DOHH2 (cell line): Measurements from ENCODE around the gene TMEM52B.
"Not testable (repeated sequence)": the region's sequence is repeated elsewhere in the genome, so short reads cannot be mapped to it uniquely, and the experiment has no call there.

ENCODE experiments used
- H3F3A ChIP-seq: fragments of 200-600 bp; sonication (generic), shearing (Covaris generic); 2 replicates; pipeline ENCODE4 v1.6.0; 2016; ENCODE audit warnings: antibody characterized with exemption, mild to moderate bottlenecking; ENCODE audit not compliant: control insufficient read depth, insufficient read depth
- H3K27ac ChIP-seq: fragments of 200-600 bp; sonication (generic); 2 replicates; pipeline ENCODE4 v1.5.1; 2014; ENCODE audit warnings: low read depth, mild to moderate bottlenecking, low read length, moderate library complexity
- H3K27me3 ChIP-seq: fragments of 200-600 bp; sonication (generic); 2 replicates; pipeline ENCODE4 v1.6.1; 2014; ENCODE audit warnings: mild to moderate bottlenecking, low read length, mixed read lengths; ENCODE audit not compliant: control insufficient read depth
- H3K36me3 ChIP-seq: fragments of 200-600 bp; sonication (generic); 2 replicates; pipeline ENCODE4 v1.6.1; 2014; ENCODE audit warnings: mild to moderate bottlenecking, low read length, moderate library complexity, mixed read lengths; ENCODE audit not compliant: control insufficient read depth
- H3K4me1 ChIP-seq: fragments of 200-600 bp; sonication (generic); 2 replicates; pipeline ENCODE4 v1.6.1; 2014; ENCODE audit warnings: mild to moderate bottlenecking, low read length, mixed read lengths; ENCODE audit not compliant: control insufficient read depth
- H3K4me2 ChIP-seq: fragments of 200-600 bp; sonication (generic); 2 replicates; pipeline ENCODE4 v1.6.0; 2014; ENCODE audit warnings: mild to moderate bottlenecking, low read length, moderate library complexity
- H3K4me3 ChIP-seq: fragments of 200-600 bp; sonication (generic); 2 replicates; pipeline ENCODE4 v1.5.1; 2014; ENCODE audit warnings: mild to moderate bottlenecking, low read length, mixed read lengths
- H3K79me2 ChIP-seq: fragments of 200-600 bp; sonication (generic); 2 replicates; pipeline ENCODE4 v1.6.1; 2014; ENCODE audit warnings: mild to moderate bottlenecking, low read length, mixed read lengths; ENCODE audit not compliant: control insufficient read depth
- H3K9me2 ChIP-seq: fragments of 200-600 bp; sonication (generic); replicated peaks from 2 replicates; pipeline ENCODE4 v1.6.1; 2014; ENCODE audit warnings: mild to moderate bottlenecking, low read length, mixed read lengths; ENCODE audit not compliant: control insufficient read depth
- H3K9me3 ChIP-seq: fragments of 200-600 bp; sonication (generic); 2 replicates; pipeline ENCODE4 v1.6.1; 2014; ENCODE audit warnings: antibody characterized with exemption, low read length, mixed read lengths; ENCODE audit not compliant: control insufficient read depth, insufficient read depth
- H4K20me1 ChIP-seq: fragments of 200-600 bp; sonication (generic); 2 replicates; pipeline ENCODE4 v1.6.0; 2014; ENCODE audit warnings: low read depth, mild to moderate bottlenecking, antibody characterized with exemption, low read length, moderate library complexity; ENCODE audit not compliant: control insufficient read depth, insufficient read depth
- EZH2phosphoT487 ChIP-seq: fragments of 200-600 bp; sonication (generic); IDR thresholded peaks from 2 replicates; pipeline ENCODE4 v1.6.1; 2017; ENCODE audit warnings: borderline replicate concordance, mild to moderate bottlenecking, antibody characterized with exemption, low read length, moderate library complexity, mixed read lengths
- TF ChIP-seq, protein P1 (sequence below): fragments of 200-600 bp; sonication (generic); IDR thresholded peaks from one replicate; pipeline ENCODE4 v1.5.1; 2014; ENCODE audit warnings: antibody characterized with exemption, mild to moderate bottlenecking, low read depth, low read length; ENCODE audit not compliant: poor library complexity, severe bottlenecking

The TMEM52B gene

DNA sequence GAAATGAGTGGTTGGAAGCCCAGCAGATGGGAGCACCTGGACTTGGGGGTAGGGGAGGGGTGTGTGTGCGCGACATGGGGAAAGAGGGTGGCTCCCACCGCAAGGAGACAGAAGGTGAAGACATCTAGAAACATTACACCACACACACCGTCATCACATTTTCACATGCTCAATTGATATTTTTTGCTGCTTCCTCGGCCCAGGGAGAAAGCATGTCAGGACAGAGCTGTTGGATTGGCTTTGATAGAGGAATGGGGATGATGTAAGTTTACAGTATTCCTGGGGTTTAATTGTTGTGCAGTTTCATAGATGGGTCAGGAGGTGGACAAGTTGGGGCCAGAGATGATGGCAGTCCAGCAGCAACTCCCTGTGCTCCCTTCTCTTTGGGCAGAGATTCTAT is 43.0 kb downstream of the TMEM52B start:
- H3K4me1 ChIP-seq, result peaks cover 7% of the 10 kb centered on the region
- H3K36me3 ChIP-seq, result no peaks in the 10 kb centered on the region
- no peaks in the 10 kb centered on the region for H4K20me1 ChIP-seq
- no peak for TF ChIP-seq EZH2phosphoT487
- TF ChIP-seq, protein P1, sequence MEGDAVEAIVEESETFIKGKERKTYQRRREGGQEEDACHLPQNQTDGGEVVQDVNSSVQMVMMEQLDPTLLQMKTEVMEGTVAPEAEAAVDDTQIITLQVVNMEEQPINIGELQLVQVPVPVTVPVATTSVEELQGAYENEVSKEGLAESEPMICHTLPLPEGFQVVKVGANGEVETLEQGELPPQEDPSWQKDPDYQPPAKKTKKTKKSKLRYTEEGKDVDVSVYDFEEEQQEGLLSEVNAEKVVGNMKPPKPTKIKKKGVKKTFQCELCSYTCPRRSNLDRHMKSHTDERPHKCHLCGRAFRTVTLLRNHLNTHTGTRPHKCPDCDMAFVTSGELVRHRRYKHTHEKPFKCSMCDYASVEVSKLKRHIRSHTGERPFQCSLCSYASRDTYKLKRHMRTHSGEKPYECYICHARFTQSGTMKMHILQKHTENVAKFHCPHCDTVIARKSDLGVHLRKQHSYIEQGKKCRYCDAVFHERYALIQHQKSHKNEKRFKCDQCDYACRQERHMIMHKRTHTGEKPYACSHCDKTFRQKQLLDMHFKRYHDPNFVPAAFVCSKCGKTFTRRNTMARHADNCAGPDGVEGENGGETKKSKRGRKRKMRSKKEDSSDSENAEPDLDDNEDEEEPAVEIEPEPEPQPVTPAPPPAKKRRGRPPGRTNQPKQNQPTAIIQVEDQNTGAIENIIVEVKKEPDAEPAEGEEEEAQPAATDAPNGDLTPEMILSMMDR, result no peak
- no peaks in the 10 kb centered on the region for H3K9me2 ChIP-seq
- no peaks in the 10 kb centered on the region for H3K27me3 ChIP-seq
- no peaks in the 10 kb centered on the region for H3F3A ChIP-seq
- no peak overlapping the region for H3K4me2 ChIP-seq
- H3K27ac ChIP-seq, result no peak overlapping the region
- no peak overlapping the region for H3K4me3 ChIP-seq
- no peaks in the 10 kb centered on the region for H3K9me3 ChIP-seq
- H3K79me2 ChIP-seq, result no peaks in the 10 kb centered on the region

DNA sequence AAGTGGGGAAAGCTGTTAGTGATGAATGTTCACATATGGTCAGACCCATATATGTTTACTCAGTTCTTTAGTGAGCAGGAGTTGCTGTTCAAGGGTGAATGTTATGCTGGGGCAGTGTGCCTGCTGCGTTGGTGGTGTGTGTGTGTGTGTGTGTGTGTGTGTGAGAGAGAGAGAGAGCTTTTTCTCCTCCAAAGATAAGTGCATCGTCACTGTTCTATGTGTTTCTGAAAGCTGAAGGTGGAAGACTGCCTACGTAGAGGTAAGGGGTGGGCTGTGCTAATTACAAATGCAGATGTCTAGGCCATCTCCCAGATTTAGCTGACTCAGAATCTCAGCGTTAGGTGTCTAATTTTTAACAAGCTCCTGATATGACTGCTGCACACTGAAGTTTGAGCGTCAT is 44.4 kb downstream of the TMEM52B start:
- H3F3A ChIP-seq, result 0 out of 2 replicates have a peak, but pooled peaks cover 2% of the 10 kb centered on the region
- no peak for TF ChIP-seq EZH2phosphoT487
- TF ChIP-seq, protein P1, result no peak
- no peaks in the 10 kb centered on the region for H3K27me3 ChIP-seq
- no peaks in the 10 kb centered on the region for H3K9me2 ChIP-seq
- H3K79me2 ChIP-seq, result no peaks in the 10 kb centered on the region
- no peak overlapping the region for H3K27ac ChIP-seq
- H3K4me3 ChIP-seq, result no peak overlapping the region
- H4K20me1 ChIP-seq, result no peaks in the 10 kb centered on the region
- no peaks in the 10 kb centered on the region for H3K9me3 ChIP-seq
- H3K36me3 ChIP-seq, result peaks cover 4% of the 10 kb centered on the region
- H3K4me1 ChIP-seq, result peaks cover 21% of the 10 kb centered on the region
- no peak overlapping the region for H3K4me2 ChIP-seq

DNA sequence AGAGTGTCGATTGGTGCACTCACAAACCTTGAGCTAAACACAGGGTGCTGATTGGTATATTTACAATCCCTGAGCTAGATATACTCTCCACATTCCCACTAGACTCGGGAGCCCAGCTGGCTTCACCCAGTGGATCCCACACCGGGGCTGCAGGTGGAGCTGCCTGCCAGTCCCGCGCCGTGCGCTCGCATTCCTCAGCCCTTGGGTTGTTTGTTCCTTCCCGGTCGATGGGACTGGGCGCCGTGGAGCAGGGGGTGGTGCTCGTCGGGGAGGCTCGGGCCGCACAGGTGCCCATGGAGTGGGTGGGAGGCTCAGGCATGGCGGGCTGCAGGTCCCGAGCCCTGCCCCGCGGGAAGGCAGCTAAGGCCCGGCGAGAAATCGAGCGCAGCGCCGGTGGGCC is 46.6 kb downstream of the TMEM52B start:
- H3K27me3 ChIP-seq, H3F3A ChIP-seq, H4K20me1 ChIP-seq, H3K9me3 ChIP-seq, H3K4me2 ChIP-seq, H3K79me2 ChIP-seq, H3K36me3 ChIP-seq, H3K9me2 ChIP-seq, H3K4me3 ChIP-seq, H3K27ac ChIP-seq: not testable (repeated sequence)
- peaks cover 27% of the 10 kb centered on the region for H3K4me1 ChIP-seq

DNA sequence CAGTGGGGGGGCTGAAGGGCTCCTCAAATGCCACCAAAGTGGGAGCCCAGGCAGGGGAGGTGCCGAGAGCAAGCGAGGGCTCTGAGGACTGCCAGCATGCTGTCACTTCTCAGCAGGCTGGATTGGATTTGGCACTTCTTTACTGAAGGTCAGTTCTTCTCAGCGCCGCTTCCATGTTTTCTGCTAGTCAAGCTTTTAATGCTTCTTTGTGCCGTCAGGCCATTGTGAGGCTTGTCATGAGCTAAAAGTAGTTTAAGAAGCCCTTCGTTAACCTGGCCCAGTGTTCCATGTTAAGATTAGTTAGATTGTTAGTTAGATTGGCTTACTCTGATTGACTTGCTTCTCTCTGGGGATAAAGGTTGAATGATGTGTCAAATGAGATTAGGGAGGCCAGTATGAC is 47.3 kb downstream of the TMEM52B start:
- no peak overlapping the region for H3K4me2 ChIP-seq
- H3K27ac ChIP-seq, result no peak overlapping the region
- H4K20me1 ChIP-seq, result no peaks in the 10 kb centered on the region
- peaks cover 5% of the 10 kb centered on the region for H3K36me3 ChIP-seq
- no peaks in the 10 kb centered on the region for H3K9me2 ChIP-seq
- no peak for TF ChIP-seq EZH2phosphoT487
- TF ChIP-seq, protein P1, result no peak
- no peaks in the 10 kb centered on the region for H3K79me2 ChIP-seq
- peaks cover 27% of the 10 kb centered on the region for H3K4me1 ChIP-seq
- H3K4me3 ChIP-seq, result no peak overlapping the region
- no peaks in the 10 kb centered on the region for H3K9me3 ChIP-seq
- H3F3A ChIP-seq, result 0 out of 2 replicates have a peak, but pooled peaks cover 2% of the 10 kb centered on the region
- H3K27me3 ChIP-seq, result no peaks in the 10 kb centered on the region
